ENCODE results near the gene ZNF407. TPM values are rescaled to one million over a fixed set of nuclear protein-coding genes. Genes with fewer than 3 reads are reported as not detected.

The ZNF407 gene
- total RNA-seq, 1 donor from 2014 or later, result 9.0 TPM

DNA sequence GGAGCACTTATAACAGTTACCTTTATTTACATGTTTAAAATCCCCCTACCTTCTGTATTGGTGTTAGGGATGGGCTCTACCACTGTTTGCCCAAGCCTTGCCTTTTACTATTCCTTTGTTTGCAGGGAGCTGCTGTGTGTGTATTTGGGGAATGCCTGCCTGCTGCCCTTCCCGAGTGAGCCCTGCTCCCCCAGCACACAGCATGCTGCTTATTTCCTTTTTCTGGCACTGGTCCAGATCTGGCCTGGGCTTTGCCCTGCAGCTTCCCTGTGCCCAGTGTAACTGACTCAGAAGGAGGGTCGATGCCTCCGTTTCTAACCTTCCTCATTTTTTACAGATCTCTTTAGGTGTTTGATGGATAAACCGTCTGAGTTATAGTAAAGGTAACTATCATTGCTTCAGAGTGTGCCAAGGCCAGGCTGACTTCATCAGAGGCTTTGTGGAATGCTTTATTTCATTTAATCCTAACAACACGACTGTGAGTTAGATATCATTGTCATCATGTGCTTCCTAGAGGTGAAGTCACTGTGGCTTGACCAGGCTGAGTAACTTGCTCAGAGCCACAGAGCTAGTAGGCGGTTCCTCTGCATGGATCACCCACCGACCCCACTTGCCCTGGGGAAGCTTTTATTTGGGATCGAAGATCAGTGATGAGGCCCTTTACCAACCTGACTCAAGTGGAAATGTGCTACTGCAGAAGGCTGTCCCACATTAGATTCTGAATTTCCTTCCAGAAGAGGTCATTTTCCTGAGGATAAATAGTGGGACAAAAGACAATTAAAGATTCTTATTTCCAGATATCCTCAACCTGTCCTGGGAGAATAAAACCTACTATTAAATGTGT, 238.8 kb downstream of the ZNF407 start:
- Histone ChIP-seq H3K4me3 (no peak overlapping the region), H2AFZ (replicated peaks) (peak overlapping the region; percentile 74), H3K9ac (no peak overlapping the region), H3K27me3 (no peaks in the 10 kb centered on the region), H3K9me3 (ENCODE audit: low read depth) (no peaks in the 10 kb centered on the region), H3K4me2 (no peak overlapping the region), H3F3A (ENCODE audit: low read depth) (no peaks in the 10 kb centered on the region), H4K20me1 (ENCODE audit: low read depth) (no peaks in the 10 kb centered on the region), H3K27ac (no peak overlapping the region), H3K79me2 (ENCODE audit: low read depth) (no peaks in the 10 kb centered on the region), H3K4me1 (peaks cover 7% of the 10 kb centered on the region), H3K36me3 (no peaks in the 10 kb centered on the region)
- H3K4me1 Mint-ChIP-seq, result peaks cover 5% of the 10 kb centered on the region
- no peaks in the 10 kb centered on the region for H3K9me3 Mint-ChIP-seq
- no peaks in the 10 kb centered on the region for H3K27me3 Mint-ChIP-seq (ENCODE audit: insufficient read depth, low read depth)
- no peaks in the 10 kb centered on the region for H3K36me3 Mint-ChIP-seq
- no peak overlapping the region for H3K27ac Mint-ChIP-seq
- DNase-seq (ENCODE audit: low spot score), result peak; percentile 20
- TF ChIP-seq EZH2 (IDR thresholded peaks at IDR 0.05) (no peak), EZH2phosphoT487 (IDR thresholded peaks at IDR 0.05) (no peak)
- TF ChIP-seq, protein P1, sequence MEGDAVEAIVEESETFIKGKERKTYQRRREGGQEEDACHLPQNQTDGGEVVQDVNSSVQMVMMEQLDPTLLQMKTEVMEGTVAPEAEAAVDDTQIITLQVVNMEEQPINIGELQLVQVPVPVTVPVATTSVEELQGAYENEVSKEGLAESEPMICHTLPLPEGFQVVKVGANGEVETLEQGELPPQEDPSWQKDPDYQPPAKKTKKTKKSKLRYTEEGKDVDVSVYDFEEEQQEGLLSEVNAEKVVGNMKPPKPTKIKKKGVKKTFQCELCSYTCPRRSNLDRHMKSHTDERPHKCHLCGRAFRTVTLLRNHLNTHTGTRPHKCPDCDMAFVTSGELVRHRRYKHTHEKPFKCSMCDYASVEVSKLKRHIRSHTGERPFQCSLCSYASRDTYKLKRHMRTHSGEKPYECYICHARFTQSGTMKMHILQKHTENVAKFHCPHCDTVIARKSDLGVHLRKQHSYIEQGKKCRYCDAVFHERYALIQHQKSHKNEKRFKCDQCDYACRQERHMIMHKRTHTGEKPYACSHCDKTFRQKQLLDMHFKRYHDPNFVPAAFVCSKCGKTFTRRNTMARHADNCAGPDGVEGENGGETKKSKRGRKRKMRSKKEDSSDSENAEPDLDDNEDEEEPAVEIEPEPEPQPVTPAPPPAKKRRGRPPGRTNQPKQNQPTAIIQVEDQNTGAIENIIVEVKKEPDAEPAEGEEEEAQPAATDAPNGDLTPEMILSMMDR (IDR thresholded peaks at IDR 0.05), result no peak
- no peak overlapping the region for H3K4me3 Mint-ChIP-seq

DNA sequence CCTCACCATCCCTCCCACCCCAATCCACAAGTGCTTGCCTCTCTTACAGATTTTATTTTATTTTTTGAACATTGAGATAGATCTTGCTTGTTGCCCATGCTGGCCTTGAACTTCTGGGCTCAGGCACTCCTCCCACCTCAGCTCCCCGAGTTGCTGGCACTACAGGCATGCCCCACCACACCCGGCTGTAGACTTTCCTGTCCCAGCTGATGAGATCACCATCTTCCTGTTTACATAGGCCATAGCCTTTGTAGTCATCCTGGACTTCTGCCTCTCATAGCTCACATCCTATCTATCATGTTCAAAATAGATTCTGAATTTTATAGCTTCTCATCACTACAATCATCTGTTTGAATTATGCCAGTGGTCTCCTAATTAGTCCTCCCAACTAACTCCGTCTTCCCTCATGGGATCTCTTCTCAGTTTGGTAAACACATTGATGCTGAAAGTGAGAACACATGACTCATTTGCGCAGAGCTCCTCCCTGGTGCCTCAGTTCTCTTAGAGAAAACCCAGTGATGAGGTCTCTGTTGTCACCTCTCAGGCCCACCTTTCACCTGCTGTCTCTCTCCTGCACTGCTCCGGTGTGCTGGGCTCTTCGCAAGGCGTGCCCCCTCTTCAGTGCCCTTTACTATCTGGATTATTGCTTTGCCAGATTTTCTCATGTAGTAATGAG, 243.0 kb downstream of the ZNF407 start:
- Histone ChIP-seq H3K9me3 (ENCODE audit: low read depth) (no peaks in the 10 kb centered on the region), H3K27me3 (no peaks in the 10 kb centered on the region), H4K20me1 (ENCODE audit: low read depth) (no peaks in the 10 kb centered on the region), H3K4me1 (peaks cover 7% of the 10 kb centered on the region), H3K4me2 (no peak overlapping the region), H3K9ac (no peak overlapping the region), H2AFZ (replicated peaks) (no peak overlapping the region), H3K4me3 (no peak overlapping the region), H3K79me2 (ENCODE audit: low read depth) (no peaks in the 10 kb centered on the region), H3F3A (ENCODE audit: low read depth) (no peaks in the 10 kb centered on the region), H3K36me3 (no peaks in the 10 kb centered on the region), H3K27ac (no peak overlapping the region)
- no peaks in the 10 kb centered on the region for H3K9me3 Mint-ChIP-seq
- TF ChIP-seq EZH2phosphoT487 (IDR thresholded peaks at IDR 0.05) (no peak), EZH2 (IDR thresholded peaks at IDR 0.05) (no peak)
- TF ChIP-seq, protein P1 (IDR thresholded peaks at IDR 0.05), result no peak
- DNase-seq (ENCODE audit: low spot score), result no peak
- no peak overlapping the region for H3K4me3 Mint-ChIP-seq
- no peak overlapping the region for H3K27ac Mint-ChIP-seq
- H3K27me3 Mint-ChIP-seq (ENCODE audit: insufficient read depth, low read depth), result no peaks in the 10 kb centered on the region
- peaks cover 5% of the 10 kb centered on the region for H3K4me1 Mint-ChIP-seq
- H3K36me3 Mint-ChIP-seq, result no peaks in the 10 kb centered on the region

DNA sequence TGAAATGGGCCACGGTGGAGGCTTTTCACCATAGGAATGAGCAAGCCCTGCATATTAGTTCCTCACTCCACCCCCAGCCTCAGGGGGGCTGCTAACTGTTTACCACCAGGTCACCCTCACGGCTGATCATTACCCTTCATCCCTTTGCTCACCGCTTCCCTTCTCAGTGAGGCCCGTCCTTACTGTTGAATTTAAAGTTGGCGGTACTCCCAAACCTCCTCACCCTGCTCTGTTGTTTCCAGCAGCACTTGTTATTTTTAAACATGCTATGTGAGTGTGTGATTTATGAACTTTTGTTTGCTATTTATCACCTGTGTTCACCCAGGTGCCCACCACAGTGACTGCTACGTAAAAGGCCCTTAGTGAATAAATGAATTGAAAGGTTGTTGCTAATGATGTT, 243.6 kb downstream of the ZNF407 start:
- no peaks in the 10 kb centered on the region for H3K36me3 Mint-ChIP-seq
- no peaks in the 10 kb centered on the region for H3K79me2 ChIP-seq (ENCODE audit: low read depth)
- H3K36me3 ChIP-seq, result no peaks in the 10 kb centered on the region
- H3K27ac ChIP-seq, result no peak overlapping the region
- no peak overlapping the region for H3K9ac ChIP-seq
- H3K27me3 Mint-ChIP-seq (ENCODE audit: insufficient read depth, low read depth), result no peaks in the 10 kb centered on the region
- no peak overlapping the region for H3K4me3 Mint-ChIP-seq
- H3K4me2 ChIP-seq, result no peak overlapping the region
- DNase-seq (ENCODE audit: low spot score), result no peak
- no peaks in the 10 kb centered on the region for H4K20me1 ChIP-seq (ENCODE audit: low read depth)
- H3K27me3 ChIP-seq, result no peaks in the 10 kb centered on the region
- peaks cover 3% of the 10 kb centered on the region for H3K4me1 Mint-ChIP-seq
- no peak overlapping the region for H2AFZ ChIP-seq (replicated peaks)
- peaks cover 5% of the 10 kb centered on the region for H3K4me1 ChIP-seq
- H3K9me3 ChIP-seq (ENCODE audit: low read depth), result no peaks in the 10 kb centered on the region
- no peak for TF ChIP-seq EZH2phosphoT487 (IDR thresholded peaks at IDR 0.05)
- H3K9me3 Mint-ChIP-seq, result no peaks in the 10 kb centered on the region
- no peak overlapping the region for H3K4me3 ChIP-seq
- no peaks in the 10 kb centered on the region for H3F3A ChIP-seq (ENCODE audit: low read depth)
- no peak overlapping the region for H3K27ac Mint-ChIP-seq

DNA sequence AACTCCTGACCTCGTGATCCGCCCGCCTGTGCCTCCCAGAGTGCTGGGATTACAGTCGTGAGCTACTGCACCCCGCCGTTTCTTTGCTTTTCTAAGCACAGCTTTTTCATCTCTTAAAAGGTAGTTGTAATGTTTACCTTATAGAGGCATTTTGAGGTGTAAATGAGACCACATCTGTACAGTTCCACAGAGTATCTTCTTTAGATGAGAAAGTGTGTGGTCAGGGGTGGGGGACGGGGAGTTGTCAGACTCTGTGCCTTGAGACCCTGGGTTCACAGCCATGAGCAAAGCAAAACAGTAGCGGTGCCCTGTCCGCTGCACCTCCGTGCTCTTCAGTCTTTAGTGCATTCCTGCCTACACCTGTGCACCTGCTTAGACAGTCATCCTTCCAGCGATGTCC, 251.6 kb downstream of the ZNF407 start:
- Histone ChIP-seq H3K4me2 (no peak overlapping the region), H3K27ac (no peak overlapping the region), H3F3A (ENCODE audit: low read depth) (no peaks in the 10 kb centered on the region), H2AFZ (replicated peaks) (no peak overlapping the region), H3K9ac (no peak overlapping the region), H3K4me1 (no peaks in the 10 kb centered on the region), H4K20me1 (ENCODE audit: low read depth) (no peaks in the 10 kb centered on the region), H3K79me2 (ENCODE audit: low read depth) (no peaks in the 10 kb centered on the region), H3K9me3 (ENCODE audit: low read depth) (no peaks in the 10 kb centered on the region), H3K4me3 (no peak overlapping the region), H3K27me3 (no peaks in the 10 kb centered on the region), H3K36me3 (no peaks in the 10 kb centered on the region)
- Mint-ChIP-seq H3K4me1 (no peaks in the 10 kb centered on the region), H3K9me3 (no peaks in the 10 kb centered on the region), H3K27me3 (ENCODE audit: insufficient read depth, low read depth) (peaks cover 2% of the 10 kb centered on the region), H3K4me3 (no peak overlapping the region), H3K27ac (no peak overlapping the region), H3K36me3 (no peaks in the 10 kb centered on the region)
- no peak for DNase-seq (ENCODE audit: low spot score)
- TF ChIP-seq EZH2phosphoT487 (IDR thresholded peaks at IDR 0.05) (no peak), EZH2 (IDR thresholded peaks at IDR 0.05) (no peak)
- TF ChIP-seq, protein P1 (IDR thresholded peaks at IDR 0.05), result no peak

Data from neural progenitor cell (in vitro differentiated cells).